ENCODE measurements around the gene CALCB. TPM values are rescaled to one million over a fixed set of nuclear protein-coding genes. Genes with fewer than 3 reads are reported as not detected.

Gene CALCB
- total and polyA plus RNA-seq, 5 experiments from 2014 or later: 0.09 to 0.62 (median 0.47) TPM

DNA sequence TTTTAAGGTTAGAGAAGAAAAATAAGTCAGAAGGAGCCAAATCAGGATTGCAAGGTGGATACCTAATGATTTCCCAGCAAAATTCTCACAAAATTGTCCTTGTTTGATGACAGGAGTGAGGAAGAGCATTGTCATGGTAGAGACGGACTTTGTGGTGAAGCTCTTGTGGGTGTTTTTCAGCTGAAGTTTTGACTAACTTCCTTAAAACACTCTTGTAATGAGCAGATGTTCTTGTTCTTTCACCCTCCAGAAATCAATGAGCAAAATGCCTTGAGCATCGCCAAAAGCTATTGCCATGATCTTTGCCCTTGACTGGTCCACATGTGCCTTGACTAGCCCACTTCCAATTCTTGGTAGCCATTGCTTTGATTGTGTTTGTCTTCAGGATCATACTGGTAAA lies 20.0 kb downstream of the CALCB start:
- no peaks in the 10 kb centered on the region for H3K4me1 Mint-ChIP-seq
- ATAC-seq (no peak), DNase-seq (no peak)
- H3K36me3 Mint-ChIP-seq: peaks cover 0 to 8% (median 0%) of the 10 kb centered on the region in 3 donors
- peaks cover 0 to 5% (median 0%) of the 10 kb centered on the region in 9 donors for H3K9me3 Mint-ChIP-seq
- H3K27ac Mint-ChIP-seq: no peak overlapping the region
- POLR2A ChIA-PET: no interaction called here
- H3K27me3 Mint-ChIP-seq: peaks cover 16 to 29% (median 19%) of the 10 kb centered on the region in 5 donors
- H3K4me3 Mint-ChIP-seq: no peak overlapping the region

- peaks cover 0 to 8% (median 0%) of the 10 kb centered on the region in 3 donors for H3K36me3 Mint-ChIP-seq
- H3K27ac Mint-ChIP-seq: no peak overlapping the region
- DNase-seq (no peak), ATAC-seq (no peak)
- H3K9me3 Mint-ChIP-seq: peaks cover 0 to 5% (median 0%) of the 10 kb centered on the region in 9 donors
- POLR2A ChIA-PET: no interaction called here
- H3K4me1 Mint-ChIP-seq: no peaks in the 10 kb centered on the region
- H3K4me3 Mint-ChIP-seq: no peak overlapping the region
- H3K27me3 Mint-ChIP-seq: peaks cover 16 to 45% (median 22%) of the 10 kb centered on the region in 5 donors
Measured at GRCh38 chr11:15095736-15096228, 22.4 kb downstream of the CALCB start.

- POLR2A ChIA-PET: no interaction called here
- Mint-ChIP-seq H3K27me3 (peaks cover 18 to 45% (median 22%) of the 10 kb centered on the region in 5 donors), H3K4me1 (peaks cover 0 to 4% (median 1%) of the 10 kb centered on the region in 4 donors), H3K27ac (no peak overlapping the region), H3K9me3 (peaks cover 0 to 5% (median 0%) of the 10 kb centered on the region in 9 donors), H3K4me3 (no peak overlapping the region), H3K36me3 (peaks cover 0 to 8% (median 0%) of the 10 kb centered on the region in 3 donors)
- DNase-seq (no peak), ATAC-seq (no peak)
Measured at GRCh38 chr11:15097411-15097810, 24.0 kb downstream of the CALCB start.

- H3K36me3 Mint-ChIP-seq: peaks cover 0 to 8% (median 0%) of the 10 kb centered on the region in 3 donors
- POLR2A ChIA-PET: interaction anchor here (0.5 kb wide), 1 partner anchor 1012 kb away, joined by 3 read pairs; no protein-coding TSS in a partner anchor
- peaks cover 0 to 12% (median 6%) of the 10 kb centered on the region in 9 donors for H3K9me3 Mint-ChIP-seq
- no peak overlapping the region for H3K4me3 Mint-ChIP-seq
- no peak for ATAC-seq
- H3K27ac Mint-ChIP-seq: no peak overlapping the region
- peaks cover 15 to 45% (median 22%) of the 10 kb centered on the region in 5 donors for H3K27me3 Mint-ChIP-seq
- peaks cover 0 to 4% (median 1%) of the 10 kb centered on the region in 4 donors for H3K4me1 Mint-ChIP-seq
- DNase-seq: no peak
Measured at GRCh38 chr11:15099267-15099666, 25.9 kb downstream of the CALCB start.

DNA sequence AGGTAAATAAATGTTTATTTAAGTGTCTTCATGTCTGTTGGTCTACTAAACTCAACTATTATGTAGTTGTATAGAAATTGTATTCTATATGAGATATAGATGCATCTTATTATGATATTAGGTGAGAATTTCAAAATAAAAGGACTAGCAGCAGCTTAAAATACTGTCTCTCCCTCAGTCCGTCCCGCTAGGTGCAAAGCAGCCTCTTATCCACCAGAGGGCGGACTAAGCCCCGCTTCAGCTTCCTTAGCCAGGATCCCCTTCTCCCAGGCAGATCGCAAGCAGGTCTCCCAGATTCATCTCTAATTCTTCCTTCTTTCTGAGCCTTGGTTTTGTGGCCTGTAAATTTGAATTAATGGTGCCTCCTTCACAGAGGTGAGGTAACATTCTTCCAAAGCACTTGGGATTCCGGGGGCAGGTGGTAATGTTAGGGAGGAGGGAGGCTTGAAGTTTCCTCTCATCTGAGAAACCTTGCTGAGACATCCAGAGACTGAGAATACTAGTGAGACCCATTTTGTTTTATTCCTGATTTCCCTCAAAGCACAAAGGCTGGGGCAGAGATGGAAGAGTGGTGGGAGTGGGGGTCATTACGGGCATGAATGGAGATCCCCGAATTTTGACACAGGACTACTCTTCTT lies 27.8 kb downstream of the CALCB start:
- ATAC-seq (peak in 1 of 2 donors; percentile 68), DNase-seq (peak; percentile 18 to 70 (median 33))
- no peak overlapping the region for H3K4me3 Mint-ChIP-seq
- no peak overlapping the region for H3K27ac Mint-ChIP-seq
- peaks cover 0 to 8% (median 2%) of the 10 kb centered on the region in 4 donors for H3K4me1 Mint-ChIP-seq
- H3K27me3 Mint-ChIP-seq: peaks cover 12 to 39% (median 22%) of the 10 kb centered on the region in 5 donors
- H3K36me3 Mint-ChIP-seq: peaks cover 0 to 4% (median 0%) of the 10 kb centered on the region in 3 donors
- POLR2A ChIA-PET: no interaction called here
- peaks cover 0 to 18% (median 7%) of the 10 kb centered on the region in 9 donors for H3K9me3 Mint-ChIP-seq

DNA sequence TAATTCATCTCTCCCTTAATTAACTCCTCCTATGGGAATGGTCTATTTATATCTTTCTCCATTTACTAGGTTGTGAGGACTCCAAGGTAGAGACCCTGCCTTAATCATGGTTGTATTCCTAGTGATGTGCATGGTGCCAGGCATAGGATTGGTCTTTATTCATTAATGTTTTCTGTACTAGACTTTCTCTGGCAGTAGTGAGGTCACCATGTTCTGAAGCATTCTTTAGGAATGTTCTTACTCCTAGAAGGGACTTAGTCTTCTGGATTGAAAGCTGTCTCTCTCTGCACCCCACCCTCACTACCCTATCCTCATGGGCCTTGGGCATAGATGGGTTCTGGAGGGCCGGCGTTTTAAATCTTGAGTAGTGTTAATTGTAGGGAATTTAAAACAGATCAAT lies 30.8 kb downstream of the CALCB start:
- Mint-ChIP-seq H3K27ac (no peak overlapping the region), H3K27me3 (peaks cover 3 to 10% (median 7%) of the 10 kb centered on the region in 5 donors), H3K36me3 (no peaks in the 10 kb centered on the region), H3K4me1 (peaks cover 0 to 20% (median 2%) of the 10 kb centered on the region in 4 donors), H3K9me3 (peaks cover 0 to 18% (median 7%) of the 10 kb centered on the region in 9 donors), H3K4me3 (no peak overlapping the region)
- POLR2A ChIA-PET: no interaction called here
- ATAC-seq (no peak), DNase-seq (no peak)

DNA sequence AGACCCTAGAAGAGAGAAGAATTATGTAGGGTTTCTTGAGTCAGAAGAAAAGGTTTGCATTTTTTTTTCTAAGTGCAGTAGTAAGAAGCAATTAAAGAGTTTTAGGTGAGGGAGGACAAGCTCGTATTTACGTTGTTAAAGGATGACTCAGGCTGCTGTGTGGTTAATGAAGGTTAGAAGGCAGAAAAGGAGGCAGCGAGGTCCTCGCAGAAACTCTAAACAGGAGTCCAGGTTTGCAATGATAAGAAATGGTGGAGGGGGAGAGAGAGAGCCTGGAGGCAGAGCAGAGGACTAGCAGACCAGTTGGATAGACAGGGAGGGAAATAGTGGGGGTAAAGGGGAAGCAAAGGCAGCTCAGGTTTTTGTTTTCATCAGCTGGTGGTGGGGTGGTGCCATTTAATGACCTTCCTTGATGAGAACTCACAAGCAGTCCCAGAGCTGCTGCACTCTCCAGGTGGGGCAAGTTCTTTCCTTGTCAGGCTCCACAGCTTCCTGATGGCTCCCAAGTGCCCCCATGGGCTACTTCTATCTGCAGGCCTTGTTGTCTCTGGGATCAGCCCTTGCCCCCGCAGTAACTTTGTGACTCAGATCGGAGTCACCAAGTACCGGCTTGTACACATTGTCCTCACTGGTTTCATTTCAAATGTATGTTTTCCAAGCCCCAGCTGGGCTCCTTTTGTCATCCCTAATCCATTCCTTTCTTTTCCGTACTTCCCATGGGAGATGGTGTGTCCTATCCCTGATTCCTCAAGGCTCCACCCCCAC lies 33.0 kb downstream of the CALCB start:
- Mint-ChIP-seq H3K4me3 (no peak overlapping the region), H3K27me3 (peaks cover 0 to 3% (median 0%) of the 10 kb centered on the region in 5 donors), H3K9me3 (peaks cover 0 to 18% (median 7%) of the 10 kb centered on the region in 9 donors), H3K27ac (no peak overlapping the region), H3K4me1 (peaks cover 0 to 22% (median under 1%) of the 10 kb centered on the region in 4 donors), H3K36me3 (no peaks in the 10 kb centered on the region)
- DNase-seq (no peak), ATAC-seq (no peak)
- POLR2A ChIA-PET: no interaction called here

DNA sequence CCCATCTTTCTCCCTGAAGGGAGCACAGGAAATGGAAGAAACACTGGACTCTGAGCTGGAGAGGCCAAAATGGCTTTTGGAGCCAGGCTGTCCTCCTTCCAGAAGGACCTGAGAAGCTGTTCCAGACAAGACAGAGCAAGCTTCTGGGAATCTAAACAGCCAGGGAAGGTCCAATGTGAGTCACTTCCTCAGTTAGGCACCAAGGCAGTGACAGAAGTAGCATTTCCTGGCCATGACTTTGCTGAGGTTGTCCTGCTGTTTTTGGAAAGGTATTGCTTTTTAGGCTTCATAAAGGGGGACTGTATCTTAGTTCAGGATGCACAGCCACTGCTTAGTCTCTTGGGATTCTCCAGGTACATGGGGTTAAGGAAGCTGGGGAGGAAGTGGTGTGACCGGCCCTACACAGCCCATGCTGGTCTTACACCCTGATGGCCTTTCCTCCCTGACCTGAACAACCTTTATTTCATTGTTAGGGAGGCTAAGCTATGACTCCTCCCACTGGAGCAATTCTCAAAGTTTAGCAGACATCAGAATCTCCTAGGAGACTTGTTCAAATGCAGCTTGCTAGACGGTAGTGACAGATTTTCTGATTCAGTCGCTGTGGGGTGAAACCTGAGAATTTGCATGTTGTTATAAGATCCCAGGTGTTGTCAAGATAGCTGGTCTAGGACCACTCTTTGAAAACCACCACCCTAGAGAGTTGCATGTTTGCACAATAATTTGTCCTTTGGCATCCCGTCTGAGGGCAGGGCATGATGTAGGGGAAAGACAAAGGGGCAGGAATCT lies 34.5 kb downstream of the CALCB start:
- DNase-seq: no peak
- Mint-ChIP-seq H3K9me3 (peaks cover 0 to 18% (median 7%) of the 10 kb centered on the region in 9 donors), H3K36me3 (no peaks in the 10 kb centered on the region), H3K27me3 (no peaks in the 10 kb centered on the region), H3K4me3 (no peak overlapping the region), H3K27ac (no peak overlapping the region), H3K4me1 (peaks cover 0 to 30% (median 0%) of the 10 kb centered on the region in 4 donors)
- no peak for ATAC-seq
- POLR2A ChIA-PET: no interaction called here

- Mint-ChIP-seq H3K36me3 (no peaks in the 10 kb centered on the region), H3K27me3 (peaks cover 0 to 5% (median 3%) of the 10 kb centered on the region in 5 donors), H3K9me3 (peaks cover 0 to 12% (median 3%) of the 10 kb centered on the region in 9 donors), H3K4me3 (no peak overlapping the region), H3K4me1 (peaks cover 5 to 38% (median 6%) of the 10 kb centered on the region in 4 donors), H3K27ac (no peak overlapping the region)
- ATAC-seq: no peak
- POLR2A ChIA-PET: no interaction called here
- DNase-seq: no peak
Measured at GRCh38 chr11:15108592-15109130, 35.3 kb downstream of the CALCB start.

GRCh38 chr11:15109602-15110001 lies 36.2 kb downstream of the CALCB start:
- POLR2A ChIA-PET: no interaction called here
- DNase-seq (no peak), ATAC-seq (no peak)
- H3K9me3 Mint-ChIP-seq: peaks cover 0 to 7% (median 0%) of the 10 kb centered on the region in 9 donors
- H3K27me3 Mint-ChIP-seq: peaks cover 2 to 12% (median 6%) of the 10 kb centered on the region in 5 donors
- H3K36me3 Mint-ChIP-seq: no peaks in the 10 kb centered on the region
- H3K4me3 Mint-ChIP-seq: no peak overlapping the region
- no peak overlapping the region for H3K27ac Mint-ChIP-seq
- peaks cover 7 to 46% (median 11%) of the 10 kb centered on the region in 4 donors for H3K4me1 Mint-ChIP-seq

DNA sequence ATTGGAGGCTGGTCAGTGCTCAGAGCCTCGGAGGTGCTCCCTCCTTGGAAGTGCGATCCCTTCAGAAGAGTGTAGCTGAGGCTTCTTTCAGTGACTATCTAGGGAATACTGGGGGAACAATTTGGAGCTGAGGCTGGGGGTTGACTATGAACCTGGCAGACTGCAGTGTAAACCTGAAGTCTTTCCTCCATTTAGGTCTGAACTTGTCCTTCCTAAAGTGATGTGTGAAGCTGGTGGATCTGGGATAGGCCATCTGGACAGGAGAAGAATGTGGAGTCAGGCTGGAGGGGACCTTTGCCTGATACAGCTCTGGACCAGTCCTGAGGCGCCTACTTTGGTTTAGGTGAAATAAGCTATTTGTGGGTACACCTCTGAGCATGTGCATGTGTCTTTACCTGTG lies 37.8 kb downstream of the CALCB start:
- Mint-ChIP-seq H3K27me3 (peaks cover 10 to 26% (median 16%) of the 10 kb centered on the region in 5 donors), H3K4me3 (no peak overlapping the region), H3K4me1 (peaks cover 9 to 49% (median 18%) of the 10 kb centered on the region in 4 donors), H3K36me3 (no peaks in the 10 kb centered on the region), H3K27ac (no peak overlapping the region), H3K9me3 (no peaks in the 10 kb centered on the region)
- no peak for ATAC-seq
- POLR2A ChIA-PET: no interaction called here
- no peak for DNase-seq

- Mint-ChIP-seq H3K27me3 (peaks cover 14 to 34% (median 22%) of the 10 kb centered on the region in 5 donors), H3K4me3 (no peak overlapping the region), H3K4me1 (peaks cover 9 to 48% (median 18%) of the 10 kb centered on the region in 4 donors), H3K36me3 (no peaks in the 10 kb centered on the region), H3K27ac (peak overlapping the region in 1 of 10 donors; percentile 20), H3K9me3 (no peaks in the 10 kb centered on the region)
- POLR2A ChIA-PET: no interaction called here
- DNase-seq: no peak
- no peak for ATAC-seq
Measured at GRCh38 chr11:15112131-15112541, 38.7 kb downstream of the CALCB start.
